CD4-positive, alpha-beta T cell treated with Interleukin-12 subunit alpha and Interleukin-12 subunit beta, for 1 hour (primary cell): ENCODE measurements around the gene DNMBP.
"Not testable (repeated sequence)": the region's sequence is repeated elsewhere in the genome, so short reads cannot be mapped to it uniquely, and the experiment has no call there.

Experiments
- DNase-seq: peaks from one replicate; pipeline ENCODE4 v3.0.0-alpha.2; 2020

DNMBP gene

GRCh38 chr10:99855479-99856071, 154.2 kb downstream of the DNMBP start:
- DNase-seq, result no peak

- DNase-seq, result no peak
Observed at GRCh38 chr10:99854860-99855259, 154.9 kb downstream of the DNMBP start.

GRCh38 chr10:99853655-99854054, 156.1 kb downstream of the DNMBP start:
- no peak for DNase-seq

GRCh38 chr10:99852481-99853213, 157.1 kb downstream of the DNMBP start:
- DNase-seq, result no peak

GRCh38 chr10:99851825-99852224, 157.9 kb downstream of the DNMBP start:
- DNase-seq, result no peak

- DNase-seq, result no peak
Observed at GRCh38 chr10:99850767-99851340, 158.9 kb downstream of the DNMBP start.

- no peak for DNase-seq
Observed at GRCh38 chr10:99850021-99850766, 159.6 kb downstream of the DNMBP start.

GRCh38 chr10:99849536-99849935, 160.2 kb downstream of the DNMBP start:
- no peak for DNase-seq

GRCh38 chr10:99849057-99849456, 160.7 kb downstream of the DNMBP start:
- DNase-seq, result no peak

- peak; percentile 80 for DNase-seq
Observed at GRCh38 chr10:99845837-99846382, 163.8 kb downstream of the DNMBP start.

GRCh38 chr10:99844433-99844955, 165.3 kb downstream of the DNMBP start:
- no peak for DNase-seq

- no peak for DNase-seq
Observed at GRCh38 chr10:99843310-99843709, 166.4 kb downstream of the DNMBP start.

- no peak for DNase-seq
Observed at GRCh38 chr10:99841746-99842145, 168.0 kb downstream of the DNMBP start.

GRCh38 chr10:99840859-99841258, 168.9 kb downstream of the DNMBP start:
- DNase-seq, result not testable (repeated sequence)

GRCh38 chr10:99836711-99837110, 173.0 kb downstream of the DNMBP start:
- DNase-seq, result no peak

GRCh38 chr10:99835947-99836346, 173.8 kb downstream of the DNMBP start:
- DNase-seq, result no peak

- DNase-seq, result no peak
Observed at GRCh38 chr10:99834410-99834809, 175.3 kb downstream of the DNMBP start.

GRCh38 chr10:99832439-99832838, 177.3 kb downstream of the DNMBP start:
- no peak for DNase-seq

GRCh38 chr10:99828464-99828863, 181.3 kb downstream of the DNMBP start:
- peak; percentile 3 for DNase-seq

- no peak for DNase-seq
Observed at GRCh38 chr10:99827936-99828335, 181.8 kb downstream of the DNMBP start.
